H1 (cell line): ENCODE data around the gene DHX57. TPM values are rescaled to one million over a fixed set of nuclear protein-coding genes. Genes with fewer than 3 reads are reported as not detected.

Experiments used
- CTCF ChIA-PET: fragments of 300-600 bp; sonication (Branson Sonifier 250); formaldehyde crosslinking; loops from one replicate; lab custom pipeline; 2021; ENCODE audit not compliant: partially characterized antibody; lab: Charles Lee
- POLR2A ChIA-PET: fragments of 300-600 bp; sonication (Branson Sonifier 250); formaldehyde crosslinking; loops from one replicate; lab custom pipeline; 2021; ENCODE audit warnings: inconsistent platforms; ENCODE audit not compliant: partially characterized antibody; lab: Charles Lee
- DNase-seq, 2 experiments: peaks; one replicate each; pipeline versions ENCODE4 v3.0.0 to v3.0.0-alpha.2; 2010 to 2022; ENCODE audit warnings: low spot score in 2 of 2, low read depth in 1 of 2, mixed read lengths in 1 of 2
- FAIRE-seq: peaks from 2 replicates; lab custom pipeline; 2011; peaks lifted over from hg19 to GRCh38; lab: Jason Lieb, UNC
- H2AFZ ChIP-seq: 2 replicates; pipeline ENCODE4 v1.8.1; 2012; ENCODE audit warnings: low read length, inconsistent platforms
- H2AK5ac ChIP-seq: 2 replicates; pipeline ENCODE4 v1.6.1; 2013; ENCODE audit warnings: low read depth, low read length
- H2BK120ac ChIP-seq: replicated peaks from 2 replicates; pipeline ENCODE3; 2013; ENCODE audit warnings: low read depth, low read length, inconsistent platforms
- H2BK12ac ChIP-seq: 2 replicates; pipeline ENCODE4 v1.6.1; 2013; ENCODE audit warnings: low read depth, low read length
- H2BK15ac ChIP-seq: 2 replicates; pipeline ENCODE4 v1.6.1; 2013; ENCODE audit warnings: low read length
- H2BK20ac ChIP-seq: 2 replicates; pipeline ENCODE4 v1.6.1; 2013; ENCODE audit warnings: low read length
- H2BK5ac ChIP-seq: 2 replicates; pipeline ENCODE4 v1.6.1; 2013; ENCODE audit warnings: low read depth, low read length
- H3K14ac ChIP-seq: 2 replicates; pipeline ENCODE4 v1.6.1; 2013; ENCODE audit warnings: inconsistent platforms; ENCODE audit not compliant: insufficient read length
- H3K18ac ChIP-seq: 2 replicates; pipeline ENCODE4 v1.6.1; 2013; ENCODE audit warnings: low read length; ENCODE audit errors: extremely low read depth
- H3K23ac ChIP-seq: 2 replicates; pipeline ENCODE4 v1.6.1; 2013; ENCODE audit warnings: inconsistent platforms; ENCODE audit not compliant: insufficient read length
- H3K23me2 ChIP-seq: 2 replicates; pipeline ENCODE4 v1.6.1; 2013; ENCODE audit warnings: low read depth, low read length
- H3K27ac ChIP-seq: 2 replicates; pipeline ENCODE4 v1.6.1; 2011; ENCODE audit warnings: low read depth, low read length, inconsistent platforms
- H3K27me3 ChIP-seq, 4 experiments: replicated peaks in 1 of 4; 1 replicate in 1 of 4; 2 replicates in 3 of 4; pipeline versions ENCODE4 v1.6.1 to v1.8.1; 2011 to 2013; ENCODE audit warnings: low read length in 3 of 4, mild to moderate bottlenecking in 3 of 4, inconsistent platforms in 2 of 4, mixed read lengths in 2 of 4, moderate library complexity in 1 of 4; ENCODE audit not compliant: control insufficient read depth in 3 of 4, insufficient read depth in 3 of 4; ENCODE audit errors: extremely low read depth in 1 of 4
- H3K36me3 ChIP-seq, 4 experiments: 2 replicates each; pipeline versions ENCODE4 v1.6.1 to v1.8.1; 2011 to 2013; ENCODE audit warnings: mild to moderate bottlenecking in 4 of 4, low read length in 3 of 4, moderate library complexity in 2 of 4, control low read depth in 1 of 4, inconsistent platforms in 1 of 4; ENCODE audit not compliant: insufficient read depth in 4 of 4, control insufficient read depth in 2 of 4
- H3K4ac ChIP-seq: replicated peaks from 2 replicates; pipeline ENCODE3; 2013; ENCODE audit warnings: low read length, low read depth, mixed read lengths, inconsistent platforms; ENCODE audit not compliant: insufficient read length
- H3K4me1 ChIP-seq, 4 experiments: replicated peaks in 1 of 4; 1 replicate in 1 of 4; 2 replicates in 3 of 4; pipeline versions ENCODE4 v1.6.1 to v1.8.1; 2011 to 2013; ENCODE audit warnings: low read length in 3 of 4, inconsistent platforms in 2 of 4, mixed read lengths in 1 of 4; ENCODE audit not compliant: insufficient read depth in 4 of 4, control insufficient read depth in 3 of 4
- H3K4me2 ChIP-seq, 2 experiments: 2 replicates each; pipeline versions ENCODE4 v1.6.1 to v1.8.1; 2011 to 2013; ENCODE audit warnings: low read depth in 2 of 2, low read length in 2 of 2, control low read depth in 1 of 2, inconsistent platforms in 1 of 2, mild to moderate bottlenecking in 1 of 2; ENCODE audit not compliant: insufficient read depth in 1 of 2
- H3K4me3 ChIP-seq, 4 experiments: fragments of 200-600, 300-600 bp in 1 of 4; sonication (generic), shearing (Covaris generic), sonication (Bioruptor Twin) in 1 of 4; 2 replicates each; pipeline versions ENCODE4 v1.5.1 to v1.8.1; 2011 to 2016; ENCODE audit warnings: low read length in 4 of 4, low read depth in 3 of 4, control low read depth in 2 of 4, inconsistent platforms in 2 of 4, mild to moderate bottlenecking in 2 of 4, mixed read lengths in 1 of 4, moderate library complexity in 1 of 4; ENCODE audit not compliant: insufficient read depth in 2 of 4; ENCODE audit errors: extremely low read depth in 1 of 4
- H3K56ac ChIP-seq: replicated peaks from 2 replicates; pipeline ENCODE3; 2013; ENCODE audit warnings: low read depth, mild to moderate bottlenecking, mixed read lengths, low read length, inconsistent platforms; ENCODE audit not compliant: insufficient read length
- H3K79me1 ChIP-seq: 2 replicates; pipeline ENCODE4 v1.6.1; 2013; ENCODE audit warnings: low read depth, low read length, control low read depth
- H3K79me2 ChIP-seq, 2 experiments: 2 replicates each; pipeline versions ENCODE4 v1.6.1 to v1.8.1; 2012 to 2013; ENCODE audit warnings: low read length in 2 of 2, mild to moderate bottlenecking in 2 of 2, inconsistent platforms in 1 of 2; ENCODE audit not compliant: insufficient read depth in 2 of 2, control insufficient read depth in 1 of 2
- H3K9ac ChIP-seq, 4 experiments: replicated peaks in 1 of 4; 1 replicate in 1 of 4; 2 replicates in 3 of 4; pipeline versions ENCODE4 v1.6.1 to v1.8.1; 2011 to 2013; ENCODE audit warnings: low read depth in 3 of 4, low read length in 3 of 4, control low read depth in 2 of 4, mild to moderate bottlenecking in 2 of 4, moderate library complexity in 2 of 4, inconsistent platforms in 1 of 4; ENCODE audit errors: extremely low read depth in 1 of 4
- H3K9me3 ChIP-seq, 2 experiments: 2 replicates each; pipeline versions ENCODE4 v1.6.1 to v1.8.1; 2012 to 2013; ENCODE audit warnings: mild to moderate bottlenecking in 2 of 2, moderate library complexity in 2 of 2, control low read depth in 1 of 2, inconsistent platforms in 1 of 2, low read depth in 1 of 2, low read length in 1 of 2, mixed read lengths in 1 of 2; ENCODE audit not compliant: insufficient read depth in 2 of 2
- H4K20me1 ChIP-seq, 2 experiments: replicated peaks in 1 of 2; 2 replicates each; pipeline versions ENCODE3 to v1.8.1; 2011 to 2013; ENCODE audit warnings: inconsistent platforms in 2 of 2, low read length in 2 of 2, mild to moderate bottlenecking in 1 of 2; ENCODE audit not compliant: insufficient read depth in 2 of 2, control insufficient read depth in 1 of 2
- H4K5ac ChIP-seq: 2 replicates; pipeline ENCODE4 v1.6.1; 2013; ENCODE audit warnings: low read length, low read depth, mixed read lengths, inconsistent platforms; ENCODE audit not compliant: insufficient read length
- H4K8ac ChIP-seq: 2 replicates; pipeline ENCODE4 v1.8.0; 2013; ENCODE audit warnings: mild to moderate bottlenecking, moderate library complexity, low read length, inconsistent platforms; ENCODE audit not compliant: insufficient read depth; ENCODE audit errors: extremely low read depth
- H4K91ac ChIP-seq: replicated peaks from 2 replicates; pipeline ENCODE3; 2013; ENCODE audit warnings: low read length, mixed read lengths, inconsistent platforms; ENCODE audit not compliant: insufficient read length
- CEBPB ChIP-seq: IDR thresholded peaks from 2 replicates; pipeline ENCODE4 v1.6.1; 2012; ENCODE audit warnings: low read depth, low read length
- KDM1A ChIP-seq: fragments of 200-600, 300-600 bp; sonication (generic); IDR thresholded peaks from 2 replicates; pipeline ENCODE4 v1.7.1; 2016; ENCODE audit warnings: mild to moderate bottlenecking, low read length, borderline replicate concordance
- WGBS, 2 experiments: shearing (Covaris generic) in 1 of 2; methylation state at CpG; one replicate each; pipeline versions ENCODE4 v1.1.6 to v1.1.7; 2013 to 2015; ENCODE audit warnings: low lambda C conversion rate in 2 of 2, mixed read lengths in 2 of 2, inconsistent platforms in 1 of 2, low coverage in 1 of 2, missing lambda C conversion rate in 1 of 2; ENCODE audit not compliant: insufficient replicate concordance in 2 of 2, insufficient coverage in 1 of 2, insufficient read length in 1 of 2; ENCODE audit errors: extremely low coverage in 1 of 2, missing lambda C conversion rate in 1 of 2; 5-methylcytosine and 5-hydroxymethylcytosine counted together
- polyA plus RNA-seq, 7 experiments: library from polyadenylated mRNA; depleted of rRNA in 3 of 7; stranded (reverse) in 5 of 7; unstranded in 2 of 7; fragments of >200 nt in 5 of 7; fragments of 200-250 nt in 2 of 7; gene quantifications; 1 replicate in 5 of 7; 2 replicates in 1 of 7; 4 replicates in 1 of 7; pipeline versions ENCODE4 v1.2.1 to v1.2.3, GENCODE V29; 2011 to 2013; ENCODE audit warnings: missing spikeins in 2 of 7, mixed read lengths in 2 of 7
- total RNA-seq: library from RNA; stranded (reverse); fragmentation: NEBNext Ultra II Directional; extraction: Animal tissue kit (Norgen Biotek cat#: 25700); gene quantifications from 2 replicates; pipeline ENCODE4 v1.2.1, GENCODE V29; 2021

DHX57 gene
- total and polyA plus RNA-seq, 2 of the 8 experiments (the other 6 are each of a cell fraction or from before 2014, with no cell fraction given), result 10.7 to 32.9 TPM

DNA sequence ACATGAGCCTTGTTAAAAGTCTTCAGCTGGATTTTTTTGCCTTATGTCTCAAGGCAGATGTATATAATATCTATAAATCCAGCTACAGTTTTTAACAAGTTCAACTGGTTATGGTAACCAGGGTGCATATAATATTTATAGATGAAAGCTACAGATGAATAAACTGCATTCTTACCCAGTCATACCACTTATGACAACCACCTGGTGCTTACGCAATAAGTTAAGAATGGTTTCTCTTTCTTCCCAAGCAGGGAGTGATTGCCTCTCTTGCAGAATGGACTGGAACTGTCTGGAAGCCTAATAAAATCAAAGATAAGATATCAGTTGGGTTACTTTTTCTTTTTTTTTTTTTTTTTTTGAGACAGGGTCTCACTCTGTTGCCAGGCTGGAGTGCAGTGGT is 19.6 kb downstream of the DHX57 start:
- Histone ChIP-seq H3K27me3 (no peaks in the 10 kb centered on the region), H2AFZ (no peak overlapping the region), H3K79me1 (no peaks in the 10 kb centered on the region), H3K14ac (no peak overlapping the region), H3K23ac (no peak overlapping the region), H3K79me2 (no peaks in the 10 kb centered on the region), H4K5ac (no peak overlapping the region), H2BK120ac (no peak overlapping the region), H3K18ac (no peak overlapping the region), H3K9me3 (no peaks in the 10 kb centered on the region), H3K56ac (no peak overlapping the region), H4K91ac (no peak overlapping the region), H3K4me2 (no peak overlapping the region), H3K4ac (no peak overlapping the region), H3K36me3 (peaks cover 12 to 44% (median 34%) of the 10 kb centered on the region in 4 experiments), H3K27ac (no peak overlapping the region), H4K20me1 (peaks cover 0 to 1% of the 10 kb centered on the region in 2 experiments), H2BK12ac (no peak overlapping the region), H3K23me2 (no peaks in the 10 kb centered on the region), H3K4me3 (no peak overlapping the region), H2BK20ac (no peak overlapping the region), H3K4me1 (no peaks in the 10 kb centered on the region), H3K9ac (no peak overlapping the region), H2BK15ac (no peak overlapping the region), H2AK5ac (no peak overlapping the region), H2BK5ac (no peak overlapping the region), H4K8ac (no peak overlapping the region)
- no peak for FAIRE-seq
- TF ChIP-seq CEBPB, result peak; percentile 70; the same call in 1 of the 2 replicates
- no peak for TF ChIP-seq KDM1A
- ChIA-PET POLR2A (interaction anchor here (0.6 to 0.8 kb wide), 2 partner anchors 12 to 109 kb away, joined by 3 read pairs; no protein-coding TSS in a partner anchor), CTCF (interaction anchor here (0.9 kb wide), 1 partner anchor 13 kb away, joined by 3 read pairs; no protein-coding TSS in a partner anchor)
- DNase-seq, result no peak
- 94% methylated on average over 1 of the region's 1 CpG; no CpG with 5 or more reads in 1 of the 2 experiments for WGBS, 2 experiments
